Smooth muscle cell (in vitro differentiated cells): ENCODE results near the gene SCAMP2. TPM values are rescaled to one million over a fixed set of nuclear protein-coding genes. Genes with fewer than 3 reads are reported as not detected.

Source experiments
- DNase-seq: peaks from one replicate; lab custom pipeline; 2025; ENCODE audit not compliant: unreplicated experiment; lab: John Stamatoyannopoulos, UW
- H2AFZ ChIP-seq: fragments of 200-600 bp; sonication (generic); 2 replicates; pipeline ENCODE4 v1.6.0; 2016; ENCODE audit warnings: antibody characterized with exemption, low read depth, mild to moderate bottlenecking
- H3F3A ChIP-seq: fragments of 200-600 bp; sonication (generic); 2 replicates; pipeline ENCODE4 v1.6.0; 2017; ENCODE audit warnings: antibody characterized with exemption, low read depth
- H3K27ac ChIP-seq: fragments of 200-600 bp; sonication (generic); 2 replicates; pipeline ENCODE4 v1.5.1; 2016; ENCODE audit warnings: low read depth, mild to moderate bottlenecking
- H3K27me3 ChIP-seq: fragments of 200-600 bp; sonication (generic); 2 replicates; pipeline ENCODE4 v1.6.1; 2016; ENCODE audit warnings: low read depth, mild to moderate bottlenecking
- H3K36me3 ChIP-seq: fragments of 200-600 bp; sonication (generic); 2 replicates; pipeline ENCODE4 v1.5.1; 2016; ENCODE audit warnings: low read depth
- H3K4me1 ChIP-seq: fragments of 200-600 bp; sonication (generic); 2 replicates; pipeline ENCODE4 v1.5.1; 2016; ENCODE audit warnings: low read depth
- H3K4me2 ChIP-seq: fragments of 200-600 bp; sonication (generic); 2 replicates; pipeline ENCODE4 v1.6.0; 2016; ENCODE audit warnings: mild to moderate bottlenecking
- H3K4me3 ChIP-seq: fragments of 200-600 bp; sonication (generic); 2 replicates; pipeline ENCODE4 v1.5.1; 2016; ENCODE audit warnings: mild to moderate bottlenecking
- H3K79me2 ChIP-seq: fragments of 200-600 bp; sonication (generic); 2 replicates; pipeline ENCODE4 v1.6.0; 2016; ENCODE audit warnings: low read depth, mild to moderate bottlenecking
- H3K9ac ChIP-seq: fragments of 200-600 bp; sonication (generic); 2 replicates; pipeline ENCODE4 v1.6.0; 2016; ENCODE audit warnings: low read depth
- H3K9me3 ChIP-seq: fragments of 200-600 bp; sonication (generic); replicated peaks from 2 replicates; pipeline ENCODE4 v1.5.1; 2016; ENCODE audit warnings: low read depth
- H4K20me1 ChIP-seq: fragments of 200-600 bp; sonication (generic); 2 replicates; pipeline ENCODE4 v1.6.0; 2016; ENCODE audit warnings: low read depth
- WGBS: methylation state at CpG from one replicate; pipeline ENCODE4 v1.1.7; 2016; ENCODE audit warnings: low lambda C conversion rate; 5-methylcytosine and 5-hydroxymethylcytosine counted together
- polyA plus RNA-seq: library from polyadenylated mRNA; unstranded; fragments of >200 nt; fragmentation: Nextera tagmentation; extraction: Ambion mirVana; gene quantifications from 2 replicates; pipeline ENCODE4 v1.2.1, GENCODE V29; 2016
- total RNA-seq: library from RNA; depleted of rRNA; stranded (reverse); fragments of >200 nt; gene quantifications from 2 replicates; pipeline ENCODE4 v1.2.3, GENCODE V29; 2014
- TF ChIP-seq, protein P1 (sequence below): fragments of 200-600 bp; sonication (generic); IDR thresholded peaks from 2 replicates; pipeline ENCODE4 v1.5.1; 2017; ENCODE audit warnings: borderline replicate concordance, mild to moderate bottlenecking, antibody characterized with exemption; ENCODE audit not compliant: insufficient read depth, poor library complexity, severe bottlenecking

Gene SCAMP2
- total and polyA plus RNA-seq, 2 experiments from 2014 or later: 55.5 to 80.3 TPM

DNA sequence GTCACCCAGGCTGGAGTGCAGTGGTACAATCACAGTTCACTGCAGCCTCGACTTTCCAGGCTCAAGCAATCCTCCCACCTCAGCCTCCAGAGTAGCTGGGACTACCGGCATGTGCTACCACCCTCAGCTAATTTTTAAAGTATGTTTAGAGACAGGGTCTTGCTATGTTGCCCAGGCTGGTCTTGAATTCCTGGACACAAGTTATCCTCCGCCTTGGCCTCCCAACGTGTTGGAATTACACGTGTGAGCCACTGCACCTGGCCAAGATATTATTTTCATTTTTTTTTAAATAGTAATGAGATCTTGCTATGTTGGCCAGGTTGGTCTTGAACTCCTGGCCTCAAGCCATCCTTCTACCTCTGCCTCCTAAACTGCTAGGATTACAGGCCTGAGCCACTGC, 12.3 kb upstream of the SCAMP2 start:
- TF ChIP-seq, protein P1, sequence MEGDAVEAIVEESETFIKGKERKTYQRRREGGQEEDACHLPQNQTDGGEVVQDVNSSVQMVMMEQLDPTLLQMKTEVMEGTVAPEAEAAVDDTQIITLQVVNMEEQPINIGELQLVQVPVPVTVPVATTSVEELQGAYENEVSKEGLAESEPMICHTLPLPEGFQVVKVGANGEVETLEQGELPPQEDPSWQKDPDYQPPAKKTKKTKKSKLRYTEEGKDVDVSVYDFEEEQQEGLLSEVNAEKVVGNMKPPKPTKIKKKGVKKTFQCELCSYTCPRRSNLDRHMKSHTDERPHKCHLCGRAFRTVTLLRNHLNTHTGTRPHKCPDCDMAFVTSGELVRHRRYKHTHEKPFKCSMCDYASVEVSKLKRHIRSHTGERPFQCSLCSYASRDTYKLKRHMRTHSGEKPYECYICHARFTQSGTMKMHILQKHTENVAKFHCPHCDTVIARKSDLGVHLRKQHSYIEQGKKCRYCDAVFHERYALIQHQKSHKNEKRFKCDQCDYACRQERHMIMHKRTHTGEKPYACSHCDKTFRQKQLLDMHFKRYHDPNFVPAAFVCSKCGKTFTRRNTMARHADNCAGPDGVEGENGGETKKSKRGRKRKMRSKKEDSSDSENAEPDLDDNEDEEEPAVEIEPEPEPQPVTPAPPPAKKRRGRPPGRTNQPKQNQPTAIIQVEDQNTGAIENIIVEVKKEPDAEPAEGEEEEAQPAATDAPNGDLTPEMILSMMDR: no peak
- no peaks in the 10 kb centered on the region for H3K36me3 ChIP-seq
- no peak overlapping the region for H2AFZ ChIP-seq
- H3K27ac ChIP-seq: no peak overlapping the region
- H3F3A ChIP-seq: peaks cover 4% of the 10 kb centered on the region
- H4K20me1 ChIP-seq: no peaks in the 10 kb centered on the region
- no peaks in the 10 kb centered on the region for H3K9me3 ChIP-seq
- no peak overlapping the region for H3K4me2 ChIP-seq
- no peak overlapping the region for H3K9ac ChIP-seq
- no peak for DNase-seq
- no peaks in the 10 kb centered on the region for H3K27me3 ChIP-seq
- H3K4me3 ChIP-seq: no peak overlapping the region
- WGBS: 90% methylated on average over 5 of the region's 5 CpGs
- peaks cover 3% of the 10 kb centered on the region for H3K79me2 ChIP-seq
- peaks cover 6% of the 10 kb centered on the region for H3K4me1 ChIP-seq

DNA sequence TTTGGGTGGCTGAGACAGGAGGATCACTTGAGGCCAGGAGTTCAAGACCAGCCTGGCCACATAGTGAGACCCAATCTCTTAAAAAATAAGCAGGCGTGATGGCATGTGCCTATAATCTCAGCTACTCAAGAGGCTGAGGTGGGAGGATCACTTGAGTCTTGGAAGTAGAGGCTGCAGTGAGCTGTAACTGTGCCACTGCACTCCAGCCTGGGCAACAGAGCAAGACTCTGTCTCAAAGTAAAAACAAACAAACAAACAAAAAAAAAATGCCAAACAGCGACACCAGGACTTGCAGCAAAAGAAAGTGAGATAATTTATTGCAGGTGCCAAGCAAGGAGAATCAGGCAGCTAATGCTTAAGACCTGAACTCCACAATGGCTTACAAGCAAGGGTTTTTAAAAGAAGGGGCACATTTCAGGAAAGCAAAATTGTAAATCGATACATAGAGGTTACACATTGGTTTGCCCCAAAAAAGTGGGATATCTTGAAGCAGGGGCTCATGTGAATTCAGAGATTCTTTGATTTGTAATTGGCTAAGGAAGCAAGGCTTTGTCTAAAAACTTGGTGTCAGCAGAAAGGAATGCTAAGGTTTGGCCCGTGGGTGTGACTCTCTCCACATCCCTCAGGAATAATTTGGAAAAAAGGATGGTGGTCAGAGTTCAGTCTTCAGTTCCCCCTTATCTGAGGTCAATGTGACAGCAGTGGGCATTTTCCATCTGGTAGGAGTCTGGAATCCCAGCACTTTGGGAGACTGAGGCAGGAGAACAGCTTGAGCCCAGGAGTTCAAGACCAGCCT, 11.5 kb upstream of the SCAMP2 start:
- H3K27ac ChIP-seq: no peak overlapping the region
- H2AFZ ChIP-seq: no peak overlapping the region
- DNase-seq: no peak
- H3K36me3 ChIP-seq: no peaks in the 10 kb centered on the region
- no peaks in the 10 kb centered on the region for H3K79me2 ChIP-seq
- no peaks in the 10 kb centered on the region for H4K20me1 ChIP-seq
- peaks cover 4% of the 10 kb centered on the region for H3K4me1 ChIP-seq
- TF ChIP-seq, protein P1: no peak
- H3K27me3 ChIP-seq: no peaks in the 10 kb centered on the region
- H3K4me3 ChIP-seq: no peak overlapping the region
- H3K9me3 ChIP-seq: no peaks in the 10 kb centered on the region
- peaks cover 4% of the 10 kb centered on the region for H3F3A ChIP-seq
- 72% methylated on average over 4 of the region's 4 CpGs for WGBS
- no peak overlapping the region for H3K9ac ChIP-seq
- H3K4me2 ChIP-seq: no peak overlapping the region

DNA sequence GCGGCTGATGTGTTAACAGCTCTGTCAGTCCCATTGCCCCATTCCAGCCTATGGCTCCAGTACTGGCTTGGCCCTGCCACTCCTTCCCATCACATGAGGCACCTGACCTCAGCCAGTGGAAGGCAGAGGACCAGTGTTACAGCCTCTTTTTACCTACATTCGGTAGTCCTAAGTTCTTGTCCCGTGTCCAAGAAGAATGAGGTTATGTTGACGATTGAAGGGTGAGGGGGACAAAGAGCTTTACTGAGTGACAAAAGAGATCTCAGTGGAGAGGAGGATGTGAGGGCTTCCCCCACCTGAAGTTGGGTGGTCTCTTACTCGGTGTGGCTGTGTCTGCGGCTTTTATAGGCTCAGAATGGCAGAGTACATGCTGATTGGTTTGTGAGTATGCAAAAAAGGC, 9.4 kb upstream of the SCAMP2 start:
- H3F3A ChIP-seq: no peaks in the 10 kb centered on the region
- no peak overlapping the region for H3K27ac ChIP-seq
- H3K9me3 ChIP-seq: no peaks in the 10 kb centered on the region
- no peak overlapping the region for H3K9ac ChIP-seq
- no peak overlapping the region for H3K4me2 ChIP-seq
- no peaks in the 10 kb centered on the region for H3K4me1 ChIP-seq
- H2AFZ ChIP-seq: no peak overlapping the region
- H3K79me2 ChIP-seq: no peaks in the 10 kb centered on the region
- H3K36me3 ChIP-seq: no peaks in the 10 kb centered on the region
- no peaks in the 10 kb centered on the region for H4K20me1 ChIP-seq
- no peaks in the 10 kb centered on the region for H3K27me3 ChIP-seq
- no peak for DNase-seq
- WGBS: 78% methylated on average over 6 of the region's 6 CpGs
- no peak overlapping the region for H3K4me3 ChIP-seq
- TF ChIP-seq, protein P1: no peak

DNA sequence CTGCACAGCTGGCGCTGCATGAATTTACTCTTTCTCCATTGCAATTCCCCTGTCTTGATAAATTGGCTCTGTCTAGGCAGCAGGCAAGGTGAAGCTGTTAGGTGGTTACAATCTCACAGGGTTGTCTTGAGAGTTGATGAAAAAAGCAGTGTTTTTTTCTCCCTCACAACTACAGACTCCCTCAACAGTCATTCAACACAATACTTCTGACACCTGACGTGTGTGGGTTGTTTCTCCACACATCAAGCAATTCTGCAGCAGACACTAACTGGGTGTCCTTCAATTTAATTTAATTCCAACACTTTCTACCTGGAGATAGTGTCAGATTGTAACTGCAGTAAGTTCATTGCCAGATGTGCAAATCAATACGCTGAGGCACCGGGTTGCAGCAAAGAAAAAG, 5.1 kb upstream of the SCAMP2 start:
- WGBS: 93% methylated on average over 4 of the region's 4 CpGs
- DNase-seq: no peak
- no peak overlapping the region for H2AFZ ChIP-seq
- H3F3A ChIP-seq: no peaks in the 10 kb centered on the region
- H3K36me3 ChIP-seq: no peaks in the 10 kb centered on the region
- H4K20me1 ChIP-seq: no peaks in the 10 kb centered on the region
- H3K4me3 ChIP-seq: no peak overlapping the region
- no peaks in the 10 kb centered on the region for H3K9me3 ChIP-seq
- no peak overlapping the region for H3K4me2 ChIP-seq
- TF ChIP-seq, protein P1: no peak
- no peak overlapping the region for H3K27ac ChIP-seq
- H3K4me1 ChIP-seq: peaks cover 3% of the 10 kb centered on the region
- no peak overlapping the region for H3K9ac ChIP-seq
- H3K27me3 ChIP-seq: no peaks in the 10 kb centered on the region
- no peaks in the 10 kb centered on the region for H3K79me2 ChIP-seq
